ENCODE results near the gene SYT2.

GRCh38 chr1:202654079-202654478 is 56.2 kb downstream of the SYT2 start:
- TF ChIP-seq CTCF (IDR thresholded peaks at IDR 0.05) (no peak), CHD2 (IDR thresholded peaks at IDR 0.05; ENCODE audit: low read length, partially characterized antibody) (no peak), REST (IDR thresholded peaks at IDR 0.05; ENCODE audit: low read depth, low read length) (no peak), ZBTB33 (IDR thresholded peaks at IDR 0.05; ENCODE audit: borderline replicate concordance, low read depth) (no peak)

All from SK-N-SH (cell line).